ENCODE data around the gene ROBO4.

GRCh38 chr11:124900464-124900863 lies 2.8 kb upstream of the ROBO4 start:
- TF ChIP-seq JUNB (IDR thresholded peaks at IDR 0.05; ENCODE audit: unreplicated experiment) (no peak), POLR2AphosphoS5 (IDR thresholded peaks at IDR 0.05; ENCODE audit: low read depth) (no peak), REST (IDR thresholded peaks at IDR 0.05; ENCODE audit: unreplicated experiment) (no peak), EZH2 (IDR thresholded peaks at IDR 0.05; ENCODE audit: low read depth, unreplicated experiment) (no peak), EZH2phosphoT487 (IDR thresholded peaks at IDR 0.05; ENCODE audit: unreplicated experiment) (no peak)
- TF ChIP-seq, protein P1, sequence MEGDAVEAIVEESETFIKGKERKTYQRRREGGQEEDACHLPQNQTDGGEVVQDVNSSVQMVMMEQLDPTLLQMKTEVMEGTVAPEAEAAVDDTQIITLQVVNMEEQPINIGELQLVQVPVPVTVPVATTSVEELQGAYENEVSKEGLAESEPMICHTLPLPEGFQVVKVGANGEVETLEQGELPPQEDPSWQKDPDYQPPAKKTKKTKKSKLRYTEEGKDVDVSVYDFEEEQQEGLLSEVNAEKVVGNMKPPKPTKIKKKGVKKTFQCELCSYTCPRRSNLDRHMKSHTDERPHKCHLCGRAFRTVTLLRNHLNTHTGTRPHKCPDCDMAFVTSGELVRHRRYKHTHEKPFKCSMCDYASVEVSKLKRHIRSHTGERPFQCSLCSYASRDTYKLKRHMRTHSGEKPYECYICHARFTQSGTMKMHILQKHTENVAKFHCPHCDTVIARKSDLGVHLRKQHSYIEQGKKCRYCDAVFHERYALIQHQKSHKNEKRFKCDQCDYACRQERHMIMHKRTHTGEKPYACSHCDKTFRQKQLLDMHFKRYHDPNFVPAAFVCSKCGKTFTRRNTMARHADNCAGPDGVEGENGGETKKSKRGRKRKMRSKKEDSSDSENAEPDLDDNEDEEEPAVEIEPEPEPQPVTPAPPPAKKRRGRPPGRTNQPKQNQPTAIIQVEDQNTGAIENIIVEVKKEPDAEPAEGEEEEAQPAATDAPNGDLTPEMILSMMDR (conservative IDR thresholded peaks at IDR 0.05; ENCODE audit: low read depth in 2 of 2) = no peak
- TF ChIP-seq, protein P2, sequence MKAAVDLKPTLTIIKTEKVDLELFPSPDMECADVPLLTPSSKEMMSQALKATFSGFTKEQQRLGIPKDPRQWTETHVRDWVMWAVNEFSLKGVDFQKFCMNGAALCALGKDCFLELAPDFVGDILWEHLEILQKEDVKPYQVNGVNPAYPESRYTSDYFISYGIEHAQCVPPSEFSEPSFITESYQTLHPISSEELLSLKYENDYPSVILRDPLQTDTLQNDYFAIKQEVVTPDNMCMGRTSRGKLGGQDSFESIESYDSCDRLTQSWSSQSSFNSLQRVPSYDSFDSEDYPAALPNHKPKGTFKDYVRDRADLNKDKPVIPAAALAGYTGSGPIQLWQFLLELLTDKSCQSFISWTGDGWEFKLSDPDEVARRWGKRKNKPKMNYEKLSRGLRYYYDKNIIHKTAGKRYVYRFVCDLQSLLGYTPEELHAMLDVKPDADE (IDR thresholded peaks at IDR 0.05) = no peak
